ENCODE results near the gene MTRR. TPM values are rescaled to one million over a fixed set of nuclear protein-coding genes. Genes with fewer than 3 reads are reported as not detected.
"Not testable (repeated sequence)": the region's sequence is repeated elsewhere in the genome, so short reads cannot be mapped to it uniquely, and the experiment has no call there.

MTRR gene
- total RNA-seq, 2 donors from 2014 or later = 40.6 to 47.0 TPM

GRCh38 chr5:7907612-7908011 is 38.7 kb downstream of the MTRR start:
- H3K27ac ChIP-seq (ENCODE audit: low read depth, low read length) = no peak overlapping the region
- TF ChIP-seq CTCF (conservative IDR thresholded peaks at IDR 0.05) = no peak
- peaks cover 38% of the 10 kb centered on the region for H3K36me3 ChIP-seq (ENCODE audit: control insufficient read depth, insufficient read depth, low read length)
- Mint-ChIP-seq H3K4me1 (no peaks in the 10 kb centered on the region), H3K36me3 (ENCODE audit: low read depth) (peaks cover 69% of the 10 kb centered on the region), H3K9me3 (peaks cover 27% of the 10 kb centered on the region), H3K27me3 (ENCODE audit: insufficient read depth) (no peaks in the 10 kb centered on the region), H3K27ac (no peak overlapping the region), H3K4me3 (no peak overlapping the region)
- peaks cover 24% of the 10 kb centered on the region for H3K9me3 ChIP-seq (ENCODE audit: control insufficient read depth, low read length)
- H3K4me1 ChIP-seq (ENCODE audit: control insufficient read depth, insufficient read depth, low read length) = no peaks in the 10 kb centered on the region
- H3K27me3 ChIP-seq (ENCODE audit: control insufficient read depth, insufficient read depth, low read length, poor library complexity, severe bottlenecking) = no peaks in the 10 kb centered on the region
- DNase-seq = no peak
- H3K4me3 ChIP-seq (ENCODE audit: low read length) = no peak overlapping the region
- 80% methylated on average over 1 of the region's 1 CpG; no CpG with 5 or more reads in 1 of the 2 experiments for WGBS, 2 experiments (ENCODE audit: insufficient coverage in 1 of 2, insufficient read length in 1 of 2)
- no peak overlapping the region for H3K9ac ChIP-seq (ENCODE audit: extremely low read depth, low read length, poor library complexity, severe bottlenecking)

- Mint-ChIP-seq H3K4me1 (no peaks in the 10 kb centered on the region), H3K27ac (no peak overlapping the region), H3K27me3 (ENCODE audit: insufficient read depth) (no peaks in the 10 kb centered on the region), H3K4me3 (no peak overlapping the region), H3K36me3 (ENCODE audit: low read depth) (peaks cover 67% of the 10 kb centered on the region), H3K9me3 (peaks cover 34% of the 10 kb centered on the region)
- peaks cover 31% of the 10 kb centered on the region for H3K36me3 ChIP-seq (ENCODE audit: control insufficient read depth, insufficient read depth, low read length)
- no peak for DNase-seq
- no peak overlapping the region for H3K4me3 ChIP-seq (ENCODE audit: low read length)
- H3K9me3 ChIP-seq (ENCODE audit: control insufficient read depth, low read length) = peaks cover 24% of the 10 kb centered on the region
- no peak overlapping the region for H3K27ac ChIP-seq (ENCODE audit: low read depth, low read length)
- 100% methylated on average over 1 of the region's 1 CpG; no CpG with 5 or more reads in 1 of the 2 experiments for WGBS, 2 experiments (ENCODE audit: insufficient coverage in 1 of 2, insufficient read length in 1 of 2)
- H3K4me1 ChIP-seq (ENCODE audit: control insufficient read depth, insufficient read depth, low read length) = no peaks in the 10 kb centered on the region
- TF ChIP-seq CTCF (conservative IDR thresholded peaks at IDR 0.05) = no peak
- H3K27me3 ChIP-seq (ENCODE audit: control insufficient read depth, insufficient read depth, low read length, poor library complexity, severe bottlenecking) = no peaks in the 10 kb centered on the region
- H3K9ac ChIP-seq (ENCODE audit: extremely low read depth, low read length, poor library complexity, severe bottlenecking) = no peak overlapping the region
Measured at GRCh38 chr5:7908317-7908716, 39.4 kb downstream of the MTRR start.

- 90 to 100% methylated on average over 2 of the region's 2 CpGs for WGBS, 2 experiments (ENCODE audit: insufficient coverage in 1 of 2, insufficient read length in 1 of 2)
- no peaks in the 10 kb centered on the region for H3K27me3 Mint-ChIP-seq (ENCODE audit: insufficient read depth)
- H3K36me3 Mint-ChIP-seq (ENCODE audit: low read depth) = peaks cover 47% of the 10 kb centered on the region
- H3K27ac Mint-ChIP-seq = no peak overlapping the region
- no peaks in the 10 kb centered on the region for H3K27me3 ChIP-seq (ENCODE audit: control insufficient read depth, insufficient read depth, low read length, poor library complexity, severe bottlenecking)
- no peak overlapping the region for H3K4me3 ChIP-seq (ENCODE audit: low read length)
- no peak for TF ChIP-seq CTCF (conservative IDR thresholded peaks at IDR 0.05)
- H3K4me1 Mint-ChIP-seq = no peaks in the 10 kb centered on the region
- no peak for DNase-seq
- H3K4me3 Mint-ChIP-seq = no peak overlapping the region
- H3K4me1 ChIP-seq (ENCODE audit: control insufficient read depth, insufficient read depth, low read length) = no peaks in the 10 kb centered on the region
- H3K9me3 ChIP-seq (ENCODE audit: control insufficient read depth, low read length) = peaks cover 24% of the 10 kb centered on the region
- H3K9me3 Mint-ChIP-seq = peaks cover 38% of the 10 kb centered on the region
- H3K9ac ChIP-seq (ENCODE audit: extremely low read depth, low read length, poor library complexity, severe bottlenecking) = no peak overlapping the region
- peaks cover 22% of the 10 kb centered on the region for H3K36me3 ChIP-seq (ENCODE audit: control insufficient read depth, insufficient read depth, low read length)
- no peak overlapping the region for H3K27ac ChIP-seq (ENCODE audit: low read depth, low read length)
Measured at GRCh38 chr5:7910738-7911428, 41.9 kb downstream of the MTRR start.

- H3K9me3 ChIP-seq (ENCODE audit: control insufficient read depth, low read length) = peaks cover 24% of the 10 kb centered on the region
- H3K27me3 Mint-ChIP-seq (ENCODE audit: insufficient read depth) = not testable (repeated sequence)
Measured at GRCh38 chr5:7911429-7911771, 42.5 kb downstream of the MTRR start.

More at GRCh38 chr5:7911429-7911771, 42.5 kb downstream of the MTRR start:
- peaks cover 38% of the 10 kb centered on the region for H3K9me3 Mint-ChIP-seq
- DNase-seq; H3K27ac ChIP-seq (ENCODE audit: low read depth, low read length); H3K27me3 ChIP-seq (ENCODE audit: control insufficient read depth, insufficient read depth, low read length, poor library complexity, severe bottlenecking); H3K27ac Mint-ChIP-seq; H3K4me1 ChIP-seq (ENCODE audit: control insufficient read depth, insufficient read depth, low read length); H3K4me1 Mint-ChIP-seq; H3K9ac ChIP-seq (ENCODE audit: extremely low read depth, low read length, poor library complexity, severe bottlenecking); H3K4me3 Mint-ChIP-seq; H3K4me3 ChIP-seq (ENCODE audit: low read length): not testable (repeated sequence)
- 84 to 100% methylated on average over 2 to 3 of the region's 3 CpGs for WGBS, 2 experiments (ENCODE audit: insufficient coverage in 1 of 2, insufficient read length in 1 of 2)
- H3K36me3 Mint-ChIP-seq (ENCODE audit: low read depth) = peaks cover 45% of the 10 kb centered on the region
- H3K36me3 ChIP-seq (ENCODE audit: control insufficient read depth, insufficient read depth, low read length) = peaks cover 22% of the 10 kb centered on the region

Measured in endodermal cell (in vitro differentiated cells).